Activated CD8-positive, alpha-beta memory T cell treated with anti-CD3 and anti-CD28 coated beads, Interleukin-2, amount 50 U/mL, for 48 hours (primary cell): ENCODE results near the gene RCOR1.
"Not testable (repeated sequence)": the region's sequence is repeated elsewhere in the genome, so short reads cannot be mapped to it uniquely, and the experiment has no call there.

ENCODE experiments used
- DNase-seq: peaks from one replicate; pipeline ENCODE4 v3.0.0-alpha.2; 2020

The RCOR1 gene

DNA sequence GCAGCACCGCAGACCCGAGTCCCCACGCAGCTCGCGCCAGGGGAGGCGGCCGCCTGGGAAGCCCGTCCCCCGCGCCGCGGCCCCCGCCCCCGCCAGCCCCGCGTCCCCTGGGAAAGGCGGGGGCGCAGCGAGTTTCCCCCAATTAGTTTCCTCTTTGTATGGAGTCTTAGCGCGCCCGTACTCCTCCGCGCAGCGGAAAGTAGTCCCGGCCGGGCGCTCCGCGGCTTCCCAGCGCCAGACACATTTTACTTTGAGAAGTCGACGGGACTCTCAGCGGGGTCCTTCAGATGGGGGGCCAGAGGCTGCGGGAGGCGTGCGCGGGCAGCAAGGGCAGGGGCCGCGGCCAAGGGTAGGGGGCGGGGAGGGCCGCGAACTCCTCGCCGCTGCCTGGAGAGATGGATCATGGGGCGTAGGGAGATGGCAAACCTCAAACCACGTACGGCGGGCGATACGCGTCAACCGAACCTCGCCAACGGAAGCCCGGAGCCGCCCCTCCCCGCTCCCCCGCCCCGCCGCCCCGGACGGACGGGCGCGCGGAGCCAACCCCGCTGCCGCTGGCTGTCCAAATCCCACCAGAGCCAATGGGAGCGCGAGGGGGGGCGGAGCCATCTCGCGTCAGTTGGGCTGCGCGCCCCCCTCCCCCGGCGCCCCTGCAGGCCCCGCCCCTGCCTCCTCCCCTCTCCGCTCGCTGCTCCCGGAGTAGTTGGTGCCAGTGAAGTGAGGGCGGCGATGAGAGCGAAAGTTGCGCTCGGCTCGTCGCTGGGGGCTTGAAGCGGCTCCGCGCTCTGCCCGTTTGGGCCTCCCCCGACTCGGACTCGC lies at the start of gene RCOR1:
Gene RCOR1, plus strand, starts transcription at position 706 of the 819 bp plus-strand sequence. CDS start 238 bp downstream, outside the sequence.
- DNase-seq = peak; percentile 98

DNA sequence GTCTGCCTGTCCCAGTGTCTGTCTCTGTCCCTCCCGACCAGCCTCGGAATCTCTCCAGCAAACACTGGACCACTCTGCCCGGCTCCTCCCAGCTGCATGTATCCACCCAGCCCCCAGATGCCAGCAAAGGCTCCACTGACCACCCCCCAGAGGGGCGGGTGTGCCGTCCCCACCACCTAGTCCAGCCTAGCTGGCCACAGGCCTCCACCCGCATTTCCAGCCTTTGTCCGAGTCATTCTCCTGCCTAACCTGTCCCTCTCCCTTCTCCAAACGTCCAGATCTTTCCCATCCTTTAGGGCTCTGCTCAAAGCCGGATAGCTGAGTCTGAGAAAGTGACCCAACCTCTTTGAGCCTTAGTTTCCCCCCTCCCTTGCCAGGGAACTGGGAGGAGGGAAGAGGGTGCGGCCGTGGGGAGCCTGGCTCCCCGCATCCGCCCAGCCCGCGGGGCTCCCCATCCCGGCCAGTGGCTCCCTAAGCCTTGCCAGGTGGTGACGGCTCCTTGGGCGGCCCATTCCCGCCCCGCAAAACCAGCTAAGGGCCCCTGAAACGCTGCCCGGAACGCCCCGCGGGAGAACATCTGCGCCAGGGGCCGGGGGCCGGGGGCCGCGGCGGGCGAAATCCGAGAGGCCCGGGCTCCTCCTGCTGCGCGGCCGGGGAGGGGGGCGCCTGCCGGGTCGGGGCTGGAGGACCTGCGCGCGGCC lies 48.3 kb upstream of the RCOR1 start:
- no peak for DNase-seq

DNA sequence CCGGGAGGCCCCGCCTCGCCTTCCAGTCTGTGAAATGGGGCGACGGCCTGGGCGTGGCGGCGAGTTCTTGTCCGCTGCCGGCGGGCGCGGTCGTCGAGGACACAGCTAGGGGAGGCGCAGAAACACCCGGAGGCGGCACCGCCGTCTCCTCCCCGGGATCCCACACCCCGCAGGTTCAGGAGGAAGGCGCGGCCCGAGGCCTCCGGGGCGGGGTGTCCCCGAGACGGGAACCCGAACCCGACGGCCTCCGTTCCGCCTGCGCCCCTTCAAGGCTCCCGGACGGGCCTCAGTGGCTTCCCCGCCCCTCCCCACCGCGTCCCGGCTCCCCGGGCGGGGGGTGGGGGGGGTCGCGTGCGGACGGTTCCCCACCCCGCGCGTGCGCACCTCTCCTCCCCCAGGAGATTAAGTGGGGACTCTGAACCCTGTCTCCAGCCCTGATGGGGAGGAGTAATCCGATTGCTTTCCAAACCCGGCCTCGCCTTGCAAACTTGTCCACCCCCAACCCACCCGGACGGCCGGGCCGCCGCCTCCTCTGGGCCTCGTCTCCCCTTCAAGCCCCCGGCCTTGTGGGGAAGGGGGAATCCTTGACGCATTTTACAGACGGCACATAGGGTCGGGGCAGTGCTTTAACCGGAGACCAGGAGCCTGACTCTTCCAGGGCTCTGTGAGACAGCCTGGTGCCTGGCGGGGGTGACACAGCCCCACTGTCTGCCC lies 47.5 kb upstream of the RCOR1 start:
- DNase-seq = no peak

DNA sequence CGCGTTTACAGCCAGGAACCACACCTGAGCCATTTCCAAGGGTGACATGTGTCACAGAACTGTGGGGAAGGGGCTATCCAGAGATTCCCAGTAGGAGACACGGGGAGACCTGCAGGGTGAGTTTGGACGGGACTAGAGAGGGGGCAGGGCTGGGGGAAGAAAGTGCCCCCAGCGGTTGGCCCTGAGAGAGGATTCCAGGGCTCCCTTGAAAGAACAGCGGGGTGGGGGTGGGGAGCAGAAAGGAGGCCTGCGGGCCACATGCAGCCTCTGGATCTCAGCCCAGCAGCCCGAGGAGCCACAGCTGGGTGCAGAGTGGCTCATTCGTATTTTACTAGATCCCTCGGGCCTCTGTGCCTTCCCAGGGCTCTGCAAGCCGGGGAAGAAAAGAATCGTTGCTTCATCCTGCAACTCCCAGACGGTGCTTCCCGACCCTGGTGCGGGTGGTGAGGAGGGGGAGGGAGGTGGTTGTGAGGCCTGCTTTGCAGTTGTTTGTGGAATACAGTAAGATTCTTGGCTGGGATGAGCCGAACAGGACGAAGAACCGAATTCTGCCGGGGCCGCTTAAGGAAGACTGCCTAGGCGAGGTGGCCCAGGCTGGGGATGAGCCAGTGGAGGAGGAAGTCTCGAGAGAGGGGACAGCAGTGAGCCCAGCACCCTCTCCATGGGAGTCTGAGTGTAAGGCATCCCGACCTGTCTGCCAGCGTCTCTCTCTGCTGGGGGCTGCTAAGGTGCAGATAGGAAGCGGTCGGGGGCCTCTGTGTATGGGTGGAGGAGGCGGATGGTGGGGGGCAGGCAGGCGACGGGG lies 46.8 kb upstream of the RCOR1 start:
- no peak for DNase-seq

DNA sequence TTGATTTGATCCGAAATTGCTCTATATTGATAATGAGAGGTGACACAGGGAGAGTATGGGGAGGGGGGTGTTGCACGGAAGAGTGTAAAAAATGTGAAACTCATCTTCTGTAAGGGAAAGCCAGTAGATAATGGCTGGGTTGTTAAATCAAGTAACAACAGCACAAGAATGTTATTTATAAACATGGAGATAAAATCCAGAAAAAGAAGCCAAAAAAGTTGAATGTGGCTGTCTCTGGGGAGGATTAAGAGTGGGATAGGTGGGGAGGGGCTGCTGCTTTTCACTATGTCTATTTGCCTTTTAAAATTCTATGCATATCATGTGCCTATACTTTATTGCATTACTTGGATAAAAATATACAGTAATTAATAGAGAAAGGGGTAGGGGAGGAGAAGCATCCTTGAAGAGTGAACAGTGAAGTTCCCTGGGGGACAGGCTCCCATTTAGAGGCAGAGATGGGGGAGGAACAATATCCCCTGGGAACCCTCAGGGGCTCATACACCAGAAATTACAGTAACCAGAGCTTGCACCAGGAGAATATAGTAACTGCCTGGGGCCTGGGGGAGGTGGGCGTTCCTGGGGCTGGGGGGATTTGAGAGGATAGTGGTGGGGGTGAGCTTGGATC lies 43.7 kb upstream of the RCOR1 start:
- no peak for DNase-seq

DNA sequence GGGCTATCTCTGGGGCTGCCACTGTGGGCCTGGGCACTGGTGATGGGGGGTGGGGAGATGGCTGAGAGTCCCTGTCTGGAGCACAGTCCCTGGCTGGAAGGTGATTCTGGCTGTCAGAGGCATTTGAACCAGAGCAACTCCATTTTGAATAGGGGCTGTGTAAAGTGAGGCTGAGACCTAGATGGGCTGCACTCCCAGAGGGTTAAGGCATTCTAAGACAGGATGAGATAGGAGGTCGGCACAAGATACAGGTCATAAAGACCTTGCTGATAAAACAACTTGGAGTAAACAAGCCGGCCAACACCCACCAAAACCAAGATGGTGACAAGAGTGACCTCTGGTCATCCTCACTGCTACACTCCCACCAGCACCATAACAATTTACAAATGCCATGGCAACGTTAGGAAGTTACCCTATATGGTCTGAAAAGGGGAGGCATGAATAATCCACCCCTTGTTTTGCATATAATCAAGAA lies 41.5 kb upstream of the RCOR1 start:
- not testable (repeated sequence) for DNase-seq

DNA sequence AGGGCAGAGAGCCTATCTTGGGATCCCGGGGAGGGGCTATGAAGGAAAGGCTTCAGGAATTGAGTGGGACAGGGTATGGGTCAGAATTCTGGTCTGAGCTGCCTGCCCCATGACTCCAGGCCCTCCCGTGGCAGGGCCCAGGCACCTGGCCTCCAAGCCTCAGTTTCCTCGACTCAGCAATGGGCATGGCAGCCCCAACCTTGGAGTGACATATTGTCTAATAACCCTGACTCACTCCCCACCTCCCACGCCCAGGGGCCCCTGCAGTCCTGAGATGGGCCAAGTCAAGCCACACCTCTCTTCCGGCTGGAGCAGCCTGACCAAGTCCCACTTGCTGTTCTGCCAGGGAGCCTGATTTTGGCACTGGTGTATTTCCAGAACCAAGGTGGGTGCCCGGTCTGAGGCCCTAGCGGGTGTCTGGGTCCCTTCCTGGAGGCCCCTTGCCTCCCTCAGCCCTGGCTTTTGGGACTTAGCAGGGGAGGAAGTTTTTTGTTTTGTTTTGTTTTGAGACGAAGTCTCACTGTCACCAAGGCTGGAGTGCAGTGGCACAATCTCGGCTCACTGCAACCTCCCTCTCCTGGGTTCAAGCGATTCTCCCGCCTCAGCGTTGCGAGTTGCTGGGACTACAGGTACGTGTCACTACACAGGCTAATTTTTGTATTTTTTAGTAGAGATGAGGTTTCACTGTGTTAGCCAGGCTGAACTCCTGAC lies 40.3 kb upstream of the RCOR1 start:
- DNase-seq = peak; percentile 63

DNA sequence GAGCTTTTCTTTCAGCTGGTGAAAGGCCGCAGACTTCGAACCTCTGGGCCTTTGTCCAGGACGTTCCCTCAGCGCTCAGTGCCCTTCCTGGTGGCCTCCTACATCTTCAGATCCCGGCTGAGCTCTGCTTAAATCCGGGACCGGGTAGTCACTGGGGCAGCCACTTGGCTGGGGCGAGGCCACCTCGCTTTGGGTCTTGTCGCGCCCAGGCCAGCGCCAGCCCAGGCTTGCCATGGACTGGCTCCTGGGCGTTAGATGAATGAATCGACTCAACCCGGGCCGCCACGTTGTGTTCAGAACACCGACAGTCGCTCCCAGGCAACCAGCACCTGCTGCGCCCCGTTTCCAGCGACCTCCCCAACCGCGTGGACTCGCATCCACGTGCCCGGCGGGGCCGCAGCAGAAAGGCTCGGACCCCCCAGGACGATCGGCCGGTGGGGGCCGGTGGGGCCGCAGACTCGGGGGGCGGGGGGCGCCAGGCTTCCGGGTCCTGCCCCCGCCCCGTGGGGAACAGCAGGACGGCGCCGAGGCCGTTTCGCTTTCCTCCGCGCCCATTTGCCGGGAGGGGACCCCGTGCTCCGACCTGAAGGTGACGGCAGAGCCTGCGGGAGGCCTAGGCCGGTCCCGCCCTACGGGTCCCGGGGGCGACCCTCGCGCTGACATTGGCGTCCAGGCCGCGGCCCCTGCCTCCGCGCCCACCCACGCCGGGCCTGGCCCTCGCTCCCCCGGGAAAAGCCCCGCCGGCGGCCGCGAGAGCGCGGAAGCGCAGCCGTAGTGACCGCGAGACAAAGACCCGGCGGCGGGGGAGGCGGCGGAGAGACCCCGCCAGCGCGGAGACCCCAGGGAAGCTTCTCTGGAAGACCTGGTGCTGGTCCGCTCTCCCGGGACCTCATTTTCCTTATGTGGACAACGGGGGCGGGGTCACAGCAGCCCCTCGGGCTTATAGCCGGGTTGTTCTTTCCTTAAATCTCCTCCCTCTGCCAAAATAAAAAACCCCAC lies 37.3 kb upstream of the RCOR1 start:
- peak; percentile 81 for DNase-seq

DNA sequence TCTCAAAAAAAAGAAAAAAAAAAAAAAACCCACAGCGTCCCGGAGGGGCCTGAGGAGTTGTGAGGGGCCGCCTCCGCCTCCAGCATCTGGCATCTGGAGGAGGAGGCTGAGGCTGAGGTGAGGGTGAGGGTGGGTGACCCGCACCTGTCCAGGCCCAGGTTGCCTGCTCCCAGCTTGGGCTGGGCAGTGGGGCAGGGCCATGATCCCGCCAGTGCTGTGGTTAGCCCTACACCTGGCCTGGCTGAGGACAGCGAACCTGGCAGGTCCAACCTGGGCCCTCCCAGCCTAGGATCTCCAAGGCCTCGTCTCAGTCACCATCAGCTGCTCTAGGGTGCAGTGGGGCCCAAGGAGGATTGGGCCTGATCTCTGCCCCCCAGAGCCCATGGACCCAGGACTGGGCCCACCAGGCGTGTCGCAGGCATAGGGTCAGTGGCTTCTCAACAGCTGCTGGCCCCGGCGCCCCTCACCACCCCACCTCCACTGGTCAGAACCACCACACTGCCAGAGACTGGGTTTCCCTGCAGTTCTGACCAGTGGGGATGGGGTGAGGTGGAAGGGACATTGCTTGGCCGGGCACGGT lies 36.3 kb upstream of the RCOR1 start:
- no peak for DNase-seq

DNA sequence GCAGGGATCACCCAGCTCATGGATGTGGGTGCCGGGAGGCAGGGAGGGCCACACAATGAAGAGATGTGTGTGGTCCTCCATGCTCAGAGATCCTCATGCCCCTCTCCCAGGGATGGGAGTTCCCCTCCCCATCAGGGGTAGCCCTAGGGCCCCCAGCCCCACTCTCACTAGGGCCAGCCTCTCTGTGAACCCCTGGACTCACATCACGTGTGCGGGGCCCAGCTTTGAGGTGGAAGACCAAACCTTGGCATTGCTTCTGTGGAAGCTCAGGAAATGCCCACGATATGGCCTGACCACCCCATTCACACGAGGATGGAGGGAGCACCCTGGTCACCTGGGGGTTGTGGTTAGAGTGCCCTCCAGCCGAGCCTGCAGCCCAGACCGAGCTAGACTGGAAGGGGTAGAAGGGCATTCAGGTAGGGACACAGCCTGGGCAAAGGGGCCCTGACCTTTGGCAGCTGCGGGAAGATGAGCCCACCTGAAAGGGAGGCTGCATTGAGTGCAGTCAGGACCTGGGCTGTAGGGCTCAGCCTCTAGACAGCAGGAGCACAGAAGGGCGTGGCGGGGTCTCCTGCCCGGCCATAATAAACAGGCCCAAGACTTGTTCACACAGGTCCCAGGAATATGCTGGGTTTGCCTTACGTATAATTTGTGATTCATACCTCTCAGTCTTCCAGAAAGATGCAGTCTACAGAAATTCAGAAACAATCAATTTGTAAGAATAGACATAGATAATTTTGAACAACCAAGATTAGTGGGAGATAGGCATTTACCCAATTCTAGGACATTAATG lies 34.8 kb upstream of the RCOR1 start:
- no peak for DNase-seq

DNA sequence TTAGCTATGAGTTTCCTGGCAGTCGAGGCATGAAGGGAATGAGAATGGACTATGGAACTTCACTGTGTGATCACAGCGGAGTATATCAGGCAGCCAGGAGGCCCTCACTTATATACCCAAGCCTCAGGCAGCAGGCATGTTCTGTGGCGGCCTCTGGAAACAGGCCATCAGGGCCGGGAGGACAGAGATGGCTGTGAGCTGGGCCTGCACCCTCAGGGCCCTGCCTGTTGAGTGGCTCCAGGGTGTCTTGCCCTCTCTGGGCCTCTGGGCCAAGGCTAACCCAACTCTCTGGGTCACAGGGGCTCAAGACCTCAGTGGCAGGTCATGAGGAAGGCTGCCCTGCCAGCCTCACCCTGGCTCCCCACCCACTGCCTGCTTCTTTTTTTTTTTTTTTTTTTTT lies 33.9 kb upstream of the RCOR1 start:
- no peak for DNase-seq

DNA sequence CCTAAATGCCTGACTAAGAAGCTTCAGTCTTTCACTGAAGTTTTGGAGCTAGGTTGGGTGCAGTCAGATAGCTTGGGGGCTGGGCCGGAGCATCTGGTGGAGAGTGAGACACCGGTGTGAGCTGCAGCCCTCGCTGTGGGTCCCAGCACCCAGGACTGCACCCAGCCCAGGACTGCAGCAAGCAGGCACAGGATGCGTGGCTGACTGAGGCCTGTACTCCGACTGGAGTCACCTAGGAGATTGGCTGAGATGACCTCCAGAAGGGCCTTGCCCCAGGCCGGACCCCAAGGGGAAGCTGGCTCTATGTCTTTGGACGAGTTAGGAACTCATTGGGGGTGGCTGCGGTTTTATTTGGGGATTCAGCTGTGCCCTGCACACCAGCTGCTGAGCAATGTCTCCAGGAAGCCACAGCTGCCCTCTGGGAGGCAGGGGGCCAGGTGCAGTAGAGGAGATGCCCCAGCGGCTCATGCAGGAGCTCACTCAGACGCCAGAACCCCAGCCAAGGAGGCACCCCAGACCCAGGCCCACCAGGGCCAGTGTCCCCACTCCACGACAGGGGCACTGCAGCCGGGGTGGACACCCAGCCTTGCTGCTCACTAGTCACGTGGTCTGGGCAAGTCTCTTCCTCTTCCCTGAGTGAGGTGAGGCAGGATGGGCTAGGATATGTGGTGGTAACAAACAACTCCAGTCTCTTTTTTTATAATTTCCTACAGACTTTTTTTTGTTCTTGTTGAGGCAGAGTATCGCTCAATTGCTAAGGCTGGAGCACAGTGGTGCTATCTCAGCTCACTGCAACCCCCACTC lies 31.8 kb upstream of the RCOR1 start:
- DNase-seq = no peak

DNA sequence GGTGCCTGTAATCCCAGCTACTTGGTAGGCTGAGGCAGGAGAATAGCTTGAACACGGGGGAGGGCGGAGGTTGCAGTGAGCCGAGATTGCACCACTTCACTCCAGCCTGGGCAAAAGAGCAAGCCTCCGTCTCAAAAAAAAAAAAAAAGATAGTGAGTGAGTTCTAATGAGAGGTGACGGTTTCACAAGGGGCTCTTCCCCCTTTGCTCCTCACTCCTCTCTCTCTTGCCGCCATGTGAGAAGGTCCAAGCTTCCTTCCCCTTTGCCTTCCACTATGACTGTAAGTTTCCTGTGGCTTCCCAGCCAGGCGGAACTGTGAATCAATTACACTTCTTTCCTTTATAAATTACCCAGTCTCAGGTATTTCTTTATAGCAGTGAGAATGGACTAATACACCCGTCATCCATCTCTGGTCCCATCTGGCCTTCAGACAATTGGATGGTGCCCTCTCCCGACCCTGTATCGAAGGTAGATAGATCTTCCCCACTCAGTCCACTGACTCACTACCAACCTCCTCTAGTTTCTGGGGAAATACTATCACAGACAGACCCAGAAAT lies 27.0 kb upstream of the RCOR1 start:
- no peak for DNase-seq

DNA sequence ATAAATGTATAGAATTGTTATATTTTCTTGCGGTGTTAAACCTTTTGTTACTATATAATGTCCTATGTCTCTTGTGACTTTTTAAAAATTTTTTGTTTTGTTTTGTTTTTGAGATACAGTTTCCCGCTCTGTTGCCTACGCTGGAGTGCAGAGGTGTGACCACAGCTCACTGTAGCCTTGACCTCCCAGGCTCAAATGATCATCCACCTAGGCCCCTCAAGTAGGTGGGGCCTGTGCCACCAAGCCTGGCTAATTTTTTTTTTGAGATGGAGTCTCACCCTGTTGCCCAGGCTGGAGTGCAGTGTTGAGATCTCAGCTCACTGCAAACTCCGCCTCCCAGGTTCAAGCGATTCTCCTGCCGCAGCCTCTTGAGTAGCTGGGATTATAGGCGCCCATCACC lies 26.5 kb upstream of the RCOR1 start:
- DNase-seq = no peak

DNA sequence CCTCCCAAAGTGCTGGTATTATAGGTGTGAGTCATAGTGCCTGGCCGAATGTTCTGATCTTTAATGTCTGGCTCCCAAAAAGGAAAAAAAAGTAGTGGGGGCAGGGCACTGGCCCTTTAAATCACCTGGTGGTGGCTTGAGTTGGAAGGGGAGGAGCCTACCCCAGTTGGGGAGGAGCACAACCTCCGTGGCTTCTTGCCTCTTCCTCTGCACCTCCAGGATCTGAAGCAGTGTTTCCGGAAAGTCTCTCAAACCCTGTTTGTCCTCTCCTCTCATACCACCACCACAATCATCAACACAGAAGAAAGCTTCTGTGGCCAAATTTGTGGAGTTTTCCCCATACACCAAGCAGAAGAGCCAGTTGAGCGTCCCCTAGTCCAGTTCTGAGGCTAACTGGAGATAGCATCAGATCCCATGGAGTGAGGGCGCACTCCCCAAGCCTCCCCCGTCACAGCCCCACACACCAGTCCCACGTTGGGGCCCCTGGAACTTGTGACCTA lies 24.3 kb upstream of the RCOR1 start:
- DNase-seq = no peak

DNA sequence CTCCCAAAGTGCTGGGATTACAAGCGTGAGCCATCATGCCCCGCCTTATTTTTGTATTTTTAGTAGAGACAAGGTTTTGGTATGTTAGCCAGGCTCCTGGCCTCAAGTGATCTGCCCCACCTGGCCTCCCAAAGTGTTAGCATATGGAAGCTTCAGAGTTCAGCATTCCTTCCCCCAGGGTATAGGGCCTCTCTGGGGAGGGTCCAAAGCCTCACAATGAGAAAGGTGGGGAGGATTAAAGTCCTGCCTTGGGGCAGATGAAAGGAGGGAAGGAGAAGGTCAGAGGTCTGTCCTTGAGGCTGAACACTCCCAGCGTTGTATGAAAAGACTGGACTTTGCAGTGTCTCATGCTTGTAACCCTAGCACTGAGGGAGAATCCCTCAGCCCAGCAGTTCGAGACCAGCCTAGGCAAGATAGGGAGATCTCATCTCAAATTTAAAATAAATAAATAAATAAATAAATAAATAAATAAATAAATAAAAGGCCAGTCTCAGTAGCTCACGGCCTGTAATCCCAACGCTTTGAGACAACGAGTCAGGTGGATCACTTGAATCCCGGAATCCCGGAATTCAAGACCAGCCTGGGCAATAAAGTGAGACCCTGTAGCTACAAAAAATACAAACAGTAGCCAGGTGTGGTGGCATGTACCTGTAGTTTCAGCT lies 22.0 kb upstream of the RCOR1 start:
- DNase-seq = no peak

DNA sequence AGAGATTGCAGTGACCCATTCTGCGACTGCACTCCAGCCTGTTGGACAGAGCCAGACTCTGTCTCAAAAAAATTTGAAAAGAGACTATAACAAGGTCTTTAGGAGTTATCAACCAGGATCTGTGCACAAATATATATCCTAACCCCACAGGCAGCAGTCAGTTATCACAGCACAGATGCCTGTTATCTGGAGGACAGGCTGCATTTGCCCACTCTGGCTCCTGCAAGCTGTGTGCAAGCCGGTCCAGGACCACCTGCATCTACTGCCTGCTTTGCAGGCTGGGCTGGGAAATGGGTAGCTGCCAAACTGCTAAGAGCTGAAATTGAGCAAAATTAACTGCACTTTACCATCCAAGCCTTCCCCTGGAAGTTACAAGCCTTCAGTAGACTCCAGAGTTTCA lies 21.4 kb upstream of the RCOR1 start:
- no peak for DNase-seq
